Upper lobe of left lung (tissue), 4 donors: ENCODE data around the gene SPNS1.

Experiments used
- CTCF ChIP-seq, 6 experiments: fragments of 450-650 bp in 4 of 6; fragments of 200-600 bp in 2 of 6; sonication (generic) in 2 of 6; IDR thresholded peaks; one replicate each; pipeline ENCODE4 v1.5.1; 2016 to 2019; ENCODE audit warnings: antibody characterized with exemption in 6 of 6
- POLR2A ChIP-seq, 4 donors: fragments of 450-650 bp; IDR thresholded peaks; one replicate each; pipeline ENCODE4 v1.5.1; 2016 to 2017; ENCODE audit warnings: antibody characterized with exemption in 4 of 4, mild to moderate bottlenecking in 2 of 4
- POLR2AphosphoS5 ChIP-seq, 2 donors: sonication (generic); formaldehyde crosslinking; IDR thresholded peaks; one replicate each; pipeline ENCODE4 v1.5.1; 2017; ENCODE audit warnings: antibody characterized with exemption in 2 of 2

DNA sequence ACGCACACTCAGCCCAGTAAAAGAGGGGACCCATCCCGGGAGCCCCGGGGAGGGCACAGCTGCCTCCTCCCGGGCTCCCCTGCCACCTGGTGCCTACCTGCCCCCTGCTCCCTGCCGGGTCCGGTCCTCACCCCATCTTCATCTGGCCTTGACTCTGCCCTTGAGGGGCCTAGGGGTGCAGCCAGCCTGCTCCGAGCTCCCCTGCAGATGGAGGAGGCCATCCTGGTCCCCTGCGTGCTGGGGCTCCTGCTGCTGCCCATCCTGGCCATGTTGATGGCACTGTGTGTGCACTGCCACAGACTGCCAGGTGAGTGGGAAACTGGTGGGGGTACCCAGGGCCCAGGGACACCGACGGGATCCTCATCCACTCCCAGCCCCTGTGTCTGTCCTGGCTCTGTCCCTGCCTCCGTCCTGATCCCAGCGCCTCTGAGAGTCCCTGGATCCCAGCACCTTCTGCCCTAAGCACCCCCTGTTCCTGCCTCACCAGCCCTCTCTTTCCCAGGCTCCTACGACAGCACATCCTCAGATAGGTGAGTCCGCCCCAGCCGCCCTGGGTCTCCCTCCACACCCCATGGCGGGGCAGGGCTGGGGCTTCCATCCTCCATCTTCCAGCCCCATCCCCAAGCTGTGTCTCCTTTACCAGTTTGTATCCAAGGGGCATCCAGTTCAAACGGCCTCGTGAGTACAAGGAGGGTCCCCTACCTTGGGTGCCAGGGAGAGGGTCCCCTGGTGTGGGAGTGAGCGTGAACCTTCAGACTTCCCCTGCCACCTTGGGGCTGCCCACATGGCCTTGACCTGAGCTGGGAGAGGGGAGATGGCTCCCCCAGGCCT, 10.8 kb downstream of the SPNS1 start:
- TF ChIP-seq POLR2A (IDR thresholded peaks at IDR 0.05): no peak
- no peak for TF ChIP-seq POLR2AphosphoS5 (IDR thresholded peaks at IDR 0.05)
- TF ChIP-seq CTCF (IDR thresholded peaks at IDR 0.05): no peak
